ENCODE results near the gene YBX1. TPM values are rescaled to one million over a fixed set of nuclear protein-coding genes. Genes with fewer than 3 reads are reported as not detected.

The YBX1 gene
- total and polyA plus RNA-seq, 2 experiments from 2014 or later, result 177 to 418 TPM

DNA sequence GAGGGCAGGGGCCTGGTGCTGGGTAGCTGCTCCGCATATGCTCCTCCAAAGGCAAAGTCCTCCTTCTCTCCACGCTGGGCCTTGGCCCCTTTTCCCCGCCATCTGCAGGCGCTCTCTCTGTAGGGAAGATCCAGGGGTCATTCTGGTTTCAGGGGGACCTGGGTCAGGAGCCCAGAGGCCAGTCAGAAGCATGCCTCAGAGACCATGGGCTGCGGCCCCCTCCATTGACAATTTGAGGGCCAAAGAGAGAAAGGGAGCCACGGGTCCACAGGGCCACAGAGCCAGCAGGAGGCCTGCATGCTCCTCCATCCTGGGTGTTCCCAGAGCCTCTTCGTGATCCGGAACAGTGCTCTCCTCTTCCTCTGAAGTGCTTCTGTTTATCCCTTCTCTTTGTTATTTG, 59.9 kb downstream of the YBX1 start:
- 92% methylated on average over 8 of the region's 8 CpGs for WGBS (ENCODE audit: low lambda C conversion rate, missing lambda C conversion rate)
- Histone ChIP-seq H3K4me3 (no peak overlapping the region), H3K27me3 (no peaks in the 10 kb centered on the region), H2AFZ (no peak overlapping the region), H4K20me1 (ENCODE audit: insufficient read depth, poor library complexity, severe bottlenecking) (no peaks in the 10 kb centered on the region), H3K9me3 (ENCODE audit: low read depth) (no peaks in the 10 kb centered on the region), H3K9me2 (replicated peaks; ENCODE audit: insufficient read depth) (no peaks in the 10 kb centered on the region), H3K4me2 (no peak overlapping the region), H3K36me3 (replicated peaks; ENCODE audit: insufficient read depth, low read depth) (no peaks in the 10 kb centered on the region), H3K79me2 (no peaks in the 10 kb centered on the region), H3K4me1 (ENCODE audit: insufficient read depth) (peaks cover 20% of the 10 kb centered on the region), H3K27ac (no peak overlapping the region)
- TF ChIP-seq EZH2phosphoT487 (IDR thresholded peaks at IDR 0.05; ENCODE audit: low read depth, severe bottlenecking, unreplicated experiment) (no peak), CTCF (IDR thresholded peaks at IDR 0.05; ENCODE audit: poor library complexity) (no peak), EZH2 (IDR thresholded peaks at IDR 0.05; ENCODE audit: borderline replicate concordance) (no peak)
- no peak for DNase-seq (ENCODE audit: low spot score)

- WGBS (ENCODE audit: low lambda C conversion rate, missing lambda C conversion rate), result 79% methylated on average over 9 of the region's 9 CpGs
- no peaks in the 10 kb centered on the region for H3K27me3 ChIP-seq
- H3K4me2 ChIP-seq, result no peak overlapping the region
- H2AFZ ChIP-seq, result no peak overlapping the region
- H3K27ac ChIP-seq, result no peak overlapping the region
- H4K20me1 ChIP-seq (ENCODE audit: insufficient read depth, poor library complexity, severe bottlenecking), result no peaks in the 10 kb centered on the region
- no peak for DNase-seq (ENCODE audit: low spot score)
- H3K36me3 ChIP-seq (replicated peaks; ENCODE audit: insufficient read depth, low read depth), result no peaks in the 10 kb centered on the region
- no peaks in the 10 kb centered on the region for H3K9me2 ChIP-seq (replicated peaks; ENCODE audit: insufficient read depth)
- H3K9me3 ChIP-seq (ENCODE audit: low read depth), result no peaks in the 10 kb centered on the region
- peaks cover 20% of the 10 kb centered on the region for H3K4me1 ChIP-seq (ENCODE audit: insufficient read depth)
- no peak overlapping the region for H3K4me3 ChIP-seq
- TF ChIP-seq EZH2 (IDR thresholded peaks at IDR 0.05; ENCODE audit: borderline replicate concordance), result no peak
- H3K79me2 ChIP-seq, result no peaks in the 10 kb centered on the region
Observed at GRCh38 chr1:42742617-42743316, 60.5 kb downstream of the YBX1 start.

DNA sequence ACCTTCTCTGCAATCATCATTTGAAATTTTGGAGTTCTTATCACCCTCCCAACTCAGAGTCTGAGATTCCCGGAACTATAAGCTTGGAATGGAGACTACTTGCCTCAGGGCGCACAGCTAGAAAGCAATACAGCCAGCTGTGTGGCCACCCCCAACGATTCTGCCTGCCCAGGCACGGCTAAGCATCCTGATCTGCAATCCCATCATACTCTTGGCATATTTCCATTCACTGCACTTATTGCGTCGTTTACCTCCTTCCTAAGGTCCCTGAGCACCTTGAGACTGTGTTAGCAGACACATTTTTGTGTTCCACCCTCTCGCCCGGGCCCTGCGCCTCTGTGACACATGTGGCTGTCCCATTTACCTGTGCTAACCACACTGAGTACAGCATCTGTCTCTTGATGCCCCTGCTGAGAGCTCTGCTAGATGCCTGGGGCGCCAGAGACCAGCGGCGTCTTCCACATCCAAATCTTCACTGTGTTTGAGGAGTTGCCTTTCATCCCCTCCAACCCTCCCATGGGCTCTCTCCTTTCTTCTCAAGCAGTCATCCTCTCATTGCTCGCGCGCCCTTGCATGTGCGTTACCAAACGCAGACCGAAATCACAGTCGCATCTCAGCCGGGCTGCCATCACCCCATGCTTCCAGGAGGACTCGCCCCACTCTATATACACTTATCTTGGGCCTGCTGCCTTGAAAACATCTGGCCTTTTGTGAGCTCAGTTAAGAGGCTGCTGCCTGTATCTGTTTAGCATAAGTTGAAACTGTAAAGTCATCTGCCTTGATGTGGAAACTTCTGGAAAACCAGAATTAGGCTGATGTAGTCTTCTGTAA, 61.3 kb downstream of the YBX1 start:
- Histone ChIP-seq H3K9me2 (replicated peaks; ENCODE audit: insufficient read depth) (no peaks in the 10 kb centered on the region), H3K9me3 (ENCODE audit: low read depth) (no peaks in the 10 kb centered on the region), H3K27me3 (no peaks in the 10 kb centered on the region), H2AFZ (no peak overlapping the region), H3K36me3 (replicated peaks; ENCODE audit: insufficient read depth, low read depth) (no peaks in the 10 kb centered on the region), H3K4me2 (no peak overlapping the region), H3K27ac (peak overlapping the region; percentile 40), H4K20me1 (ENCODE audit: insufficient read depth, poor library complexity, severe bottlenecking) (no peaks in the 10 kb centered on the region), H3K4me1 (ENCODE audit: insufficient read depth) (peaks cover 20% of the 10 kb centered on the region), H3K4me3 (no peak overlapping the region), H3K79me2 (no peaks in the 10 kb centered on the region)
- TF ChIP-seq CTCF (IDR thresholded peaks at IDR 0.05; ENCODE audit: poor library complexity) (no peak), EZH2phosphoT487 (IDR thresholded peaks at IDR 0.05; ENCODE audit: low read depth, severe bottlenecking, unreplicated experiment) (no peak), EZH2 (IDR thresholded peaks at IDR 0.05; ENCODE audit: borderline replicate concordance) (no peak)
- no peak for DNase-seq (ENCODE audit: low spot score)
- 72% methylated on average over 21 of the region's 21 CpGs for WGBS (ENCODE audit: low lambda C conversion rate, missing lambda C conversion rate)

- Histone ChIP-seq H3K79me2 (no peaks in the 10 kb centered on the region), H4K20me1 (ENCODE audit: insufficient read depth, poor library complexity, severe bottlenecking) (no peaks in the 10 kb centered on the region), H3K4me2 (no peak overlapping the region), H2AFZ (no peak overlapping the region), H3K27me3 (no peaks in the 10 kb centered on the region), H3K9me2 (replicated peaks; ENCODE audit: insufficient read depth) (no peaks in the 10 kb centered on the region), H3K27ac (no peak overlapping the region), H3K9me3 (ENCODE audit: low read depth) (no peaks in the 10 kb centered on the region), H3K36me3 (replicated peaks; ENCODE audit: insufficient read depth, low read depth) (no peaks in the 10 kb centered on the region), H3K4me3 (no peak overlapping the region), H3K4me1 (ENCODE audit: insufficient read depth) (peaks cover 20% of the 10 kb centered on the region)
- DNase-seq (ENCODE audit: low spot score), result no peak
- TF ChIP-seq CTCF (IDR thresholded peaks at IDR 0.05; ENCODE audit: poor library complexity) (no peak), EZH2phosphoT487 (IDR thresholded peaks at IDR 0.05; ENCODE audit: low read depth, severe bottlenecking, unreplicated experiment) (no peak), EZH2 (IDR thresholded peaks at IDR 0.05; ENCODE audit: borderline replicate concordance) (no peak)
- WGBS (ENCODE audit: low lambda C conversion rate, missing lambda C conversion rate), result 88% methylated on average over 9 of the region's 9 CpGs
Observed at GRCh38 chr1:42744148-42744413, 61.9 kb downstream of the YBX1 start.

Measured in hepatocyte (in vitro differentiated cells).